ENCODE measurements around the gene ACYP2.

Gene ACYP2

DNA sequence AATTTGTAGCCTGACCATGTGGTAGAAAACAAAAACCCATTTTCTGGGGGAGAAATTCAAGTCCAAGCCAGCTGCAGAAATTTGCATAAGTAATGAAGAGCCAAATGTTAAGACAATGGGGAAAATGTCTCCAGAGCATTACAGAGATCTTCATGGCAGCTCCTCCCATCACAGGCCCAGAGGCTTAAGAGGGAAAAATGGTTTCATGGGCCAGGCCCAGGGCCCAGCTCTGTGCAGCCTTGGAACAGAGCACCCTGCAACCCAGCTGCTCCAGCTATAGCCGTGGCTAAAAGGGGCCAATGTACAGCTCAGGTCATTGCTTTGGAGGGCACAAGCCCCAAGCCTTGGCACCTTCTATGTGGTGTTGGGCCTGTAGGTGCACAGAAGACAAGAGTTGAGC, 209.7 kb downstream of the ACYP2 start:
- H3K9me3 ChIP-seq, result no peaks in the 10 kb centered on the region; the same call in 1 of the 2 replicates
- no peak overlapping the region for H3K4me3 ChIP-seq
- no peaks in the 10 kb centered on the region for H3K27me3 ChIP-seq (ENCODE audit: low read depth)
- in situ Hi-C loops (cut with MboI; ENCODE audit: low sequenced_read_pairs), result no loop called here
- no peaks in the 10 kb centered on the region for H3K36me3 ChIP-seq (replicated peaks)
- no peak for DNase-seq (ENCODE audit: low spot score in 2 of 2)
- H3K4me1 ChIP-seq, result peaks cover 5% of the 10 kb centered on the region

DNA sequence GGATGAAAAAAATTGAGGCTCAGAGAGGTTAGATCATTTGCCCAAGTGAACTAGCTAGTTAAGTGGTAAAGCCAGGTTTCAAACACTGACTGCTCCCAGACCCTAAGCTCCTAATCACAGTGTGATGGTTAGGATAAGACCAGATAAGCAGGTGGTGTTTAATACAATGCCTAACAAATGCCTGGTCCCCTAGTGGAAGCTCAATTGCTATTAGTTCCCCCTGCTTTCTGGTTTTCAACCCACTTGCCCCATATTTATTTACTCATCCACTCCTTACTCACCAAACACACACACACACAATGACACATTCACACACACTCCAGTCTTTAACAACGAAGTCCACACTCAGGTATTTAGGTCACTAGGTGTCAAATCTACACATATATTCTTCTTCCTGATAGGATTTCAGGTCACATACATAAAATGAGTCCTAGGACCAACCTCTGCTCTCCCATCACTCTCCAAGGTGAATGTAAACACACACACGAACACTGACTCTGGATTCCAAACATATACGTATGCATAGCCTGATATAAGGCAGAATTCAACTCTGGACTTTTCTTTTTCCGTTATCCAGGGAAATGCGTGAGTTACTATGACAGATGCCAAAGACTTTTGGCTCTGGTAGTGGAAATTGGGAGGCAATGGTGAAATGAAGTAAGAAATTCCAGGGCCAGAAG, 214.2 kb downstream of the ACYP2 start:
- H3K36me3 ChIP-seq (replicated peaks), result no peaks in the 10 kb centered on the region
- H3K4me3 ChIP-seq, result no peak overlapping the region; the same call in 1 of the 2 replicates
- DNase-seq (ENCODE audit: low spot score in 2 of 2), result no peak
- H3K9me3 ChIP-seq, result no peaks in the 10 kb centered on the region; the same call in 1 of the 2 replicates
- in situ Hi-C loops (cut with MboI; ENCODE audit: low sequenced_read_pairs), result no loop called here
- no peaks in the 10 kb centered on the region for H3K27me3 ChIP-seq (ENCODE audit: low read depth)
- peaks cover 7% of the 10 kb centered on the region for H3K4me1 ChIP-seq

DNA sequence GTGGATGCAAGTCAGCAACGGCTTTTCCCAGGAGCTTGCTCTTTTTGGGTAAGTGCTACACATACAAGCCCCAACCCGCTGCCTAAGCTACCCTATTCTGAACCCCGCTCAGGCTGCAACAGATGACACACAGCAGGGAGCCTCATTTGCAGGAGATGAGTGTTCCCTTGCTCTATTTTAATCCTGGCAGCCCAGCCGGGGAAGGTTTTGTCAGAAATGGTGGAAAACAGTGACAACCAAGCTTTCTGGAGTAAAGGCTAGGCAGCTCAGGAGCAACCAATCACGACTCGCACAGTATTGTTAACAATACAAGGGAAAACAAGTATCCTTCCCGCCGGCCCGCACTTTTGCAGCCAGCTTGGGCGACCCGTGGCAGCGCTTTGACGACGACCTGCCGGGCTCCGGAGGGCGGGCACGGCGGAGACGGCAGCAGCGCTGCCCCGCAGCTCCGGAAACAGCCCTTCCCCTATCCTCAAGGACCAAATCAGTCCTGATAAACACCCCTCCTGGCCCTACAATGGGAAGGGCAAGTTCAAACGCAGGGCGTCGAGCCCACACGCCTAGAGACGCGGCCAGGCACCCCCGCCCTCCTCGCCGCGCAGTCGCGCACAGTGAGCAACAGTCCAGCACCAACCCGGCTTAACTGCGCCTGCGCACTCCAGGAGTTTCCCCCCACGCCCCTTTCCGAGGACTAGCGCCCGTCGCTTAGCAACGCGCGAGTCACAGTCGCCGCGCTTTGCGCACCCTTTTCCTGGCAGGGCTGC, 214.9 kb downstream of the ACYP2 start:
- in situ Hi-C loops (cut with MboI; ENCODE audit: low sequenced_read_pairs), result no loop called here
- H3K4me3 ChIP-seq, result peak overlapping the region; percentile 37

DNA sequence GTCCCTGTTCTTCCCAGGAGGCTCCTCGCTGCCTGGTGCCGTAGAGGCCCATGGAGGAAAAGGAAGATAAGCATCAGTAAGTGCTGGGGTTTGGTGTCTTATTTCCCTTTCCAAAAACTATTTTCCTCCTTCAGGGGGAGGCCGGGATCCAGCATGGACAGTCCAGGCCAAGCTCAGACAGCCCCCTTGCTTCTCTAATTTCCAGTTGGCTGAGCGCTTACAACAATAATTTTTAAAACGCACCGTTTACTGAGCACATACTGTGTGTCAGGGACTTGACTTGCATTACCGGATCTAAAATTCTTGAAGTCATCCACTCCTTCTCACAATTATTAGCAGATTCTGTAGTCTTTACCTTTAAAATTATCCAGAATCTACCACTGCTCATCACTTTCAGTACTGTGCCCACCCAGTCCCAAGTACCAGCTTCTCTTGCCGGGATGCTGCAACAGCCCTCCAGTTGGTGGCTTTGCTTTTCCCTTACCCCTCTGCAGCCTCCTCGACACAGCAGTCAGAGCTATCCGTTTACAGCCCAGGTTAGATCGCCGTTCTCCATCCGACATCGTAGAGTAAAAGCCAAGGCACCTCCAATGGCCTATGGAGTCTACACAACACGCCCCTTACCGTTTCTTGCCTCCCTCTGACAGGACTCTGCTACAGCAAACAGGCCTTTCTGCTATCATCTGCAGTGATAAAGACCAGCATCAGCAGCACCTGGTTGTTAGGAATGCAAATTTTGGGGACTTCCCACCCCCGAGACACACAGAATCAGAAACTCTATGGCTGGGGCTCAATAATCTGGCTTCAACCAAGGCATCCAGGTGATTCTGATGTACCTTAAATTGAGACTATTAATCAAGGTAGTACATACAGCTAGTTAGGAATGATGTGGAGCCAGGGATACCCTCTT, 215.8 kb downstream of the ACYP2 start:
- in situ Hi-C loops (cut with MboI; ENCODE audit: low sequenced_read_pairs), result no loop called here
- DNase-seq (ENCODE audit: low spot score in 2 of 2), result no peak
- Histone ChIP-seq H3K4me3 (peak overlapping the region; percentile 37), H3K36me3 (replicated peaks) (no peaks in the 10 kb centered on the region), H3K27me3 (ENCODE audit: low read depth) (no peaks in the 10 kb centered on the region), H3K4me1 (peaks cover 7% of the 10 kb centered on the region), H3K9me3 (no peaks in the 10 kb centered on the region)

More for the DNA sequence above, 214.9 kb downstream of the ACYP2 start:
- H3K36me3 ChIP-seq (replicated peaks), result no peaks in the 10 kb centered on the region
- H3K9me3 ChIP-seq, result no peaks in the 10 kb centered on the region; the same call in 1 of the 2 replicates
- peaks cover 7% of the 10 kb centered on the region for H3K4me1 ChIP-seq
- no peaks in the 10 kb centered on the region for H3K27me3 ChIP-seq (ENCODE audit: low read depth)
- DNase-seq (ENCODE audit: low spot score in 2 of 2), result peak; percentile 93 to 98

DNA sequence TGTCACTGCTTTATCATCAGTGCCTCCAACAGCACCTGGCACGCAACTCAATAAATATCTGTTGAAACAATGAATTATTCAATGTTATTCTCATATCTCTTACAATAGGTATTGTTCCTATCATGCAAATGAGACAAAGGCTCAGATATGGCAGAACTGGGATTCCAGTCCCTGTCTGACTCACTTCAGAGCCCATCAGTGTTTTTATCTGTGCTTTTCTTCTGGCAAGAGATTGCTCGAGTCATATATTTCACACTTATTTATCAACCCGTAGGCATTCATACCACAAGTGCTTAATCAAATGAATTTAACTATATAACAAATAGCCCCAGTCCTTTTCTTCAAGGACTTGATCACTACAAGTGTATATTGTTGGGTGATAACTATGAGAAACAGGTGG, 217.0 kb downstream of the ACYP2 start:
- no peak overlapping the region for H3K4me3 ChIP-seq
- H3K27me3 ChIP-seq (ENCODE audit: low read depth), result no peaks in the 10 kb centered on the region
- no peaks in the 10 kb centered on the region for H3K36me3 ChIP-seq (replicated peaks)
- no peak for DNase-seq (ENCODE audit: low spot score in 2 of 2)
- H3K4me1 ChIP-seq, result peaks cover 7% of the 10 kb centered on the region
- in situ Hi-C loops (cut with MboI; ENCODE audit: low sequenced_read_pairs), result no loop called here
- no peaks in the 10 kb centered on the region for H3K9me3 ChIP-seq

DNA sequence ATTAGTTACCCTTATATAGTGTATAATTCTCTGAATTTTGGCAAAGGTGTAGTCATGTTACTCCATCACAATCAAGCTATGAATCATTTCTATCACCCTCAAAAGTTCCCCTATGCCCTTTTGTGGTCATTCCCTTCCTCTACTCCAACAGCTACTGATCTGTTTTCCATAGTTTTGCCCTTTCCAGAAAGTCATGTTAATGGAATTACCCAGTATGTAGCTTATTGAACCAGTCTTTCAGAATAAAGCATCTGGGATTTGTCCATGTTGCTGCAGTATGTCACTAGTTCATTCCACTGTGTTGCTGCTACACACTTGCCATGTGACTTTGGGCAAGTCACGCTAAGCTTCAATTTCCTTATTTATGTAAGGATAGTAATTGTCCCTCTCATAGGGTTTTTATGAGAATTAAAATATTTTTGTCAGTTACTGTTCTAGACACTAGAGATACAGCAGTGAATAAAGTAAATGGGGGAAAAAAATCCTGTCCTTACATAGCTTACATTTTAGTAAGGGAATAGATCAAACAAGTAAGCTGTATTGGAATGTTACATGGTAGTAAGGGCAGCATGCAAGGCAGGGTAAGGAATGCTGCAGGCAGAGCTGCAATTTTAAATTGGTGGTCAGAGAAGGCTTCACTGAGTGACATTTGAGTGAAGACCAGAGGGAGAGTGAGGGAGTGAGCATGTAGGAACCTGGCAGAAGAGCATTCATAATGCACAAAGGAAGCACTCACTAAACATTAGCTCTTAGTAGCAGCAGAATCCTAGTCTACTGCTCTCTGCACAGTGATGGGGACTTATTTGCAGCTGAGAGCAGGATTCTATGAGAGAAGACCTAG, 220.9 kb downstream of the ACYP2 start:
- H3K4me3 ChIP-seq, result no peak overlapping the region
- H3K9me3 ChIP-seq, result no peaks in the 10 kb centered on the region
- H3K27me3 ChIP-seq (ENCODE audit: low read depth), result no peaks in the 10 kb centered on the region
- DNase-seq (ENCODE audit: low spot score in 2 of 2), result no peak
- H3K4me1 ChIP-seq, result no peaks in the 10 kb centered on the region
- in situ Hi-C loops (cut with MboI; ENCODE audit: low sequenced_read_pairs), result no loop called here
- no peaks in the 10 kb centered on the region for H3K36me3 ChIP-seq (replicated peaks)

DNA sequence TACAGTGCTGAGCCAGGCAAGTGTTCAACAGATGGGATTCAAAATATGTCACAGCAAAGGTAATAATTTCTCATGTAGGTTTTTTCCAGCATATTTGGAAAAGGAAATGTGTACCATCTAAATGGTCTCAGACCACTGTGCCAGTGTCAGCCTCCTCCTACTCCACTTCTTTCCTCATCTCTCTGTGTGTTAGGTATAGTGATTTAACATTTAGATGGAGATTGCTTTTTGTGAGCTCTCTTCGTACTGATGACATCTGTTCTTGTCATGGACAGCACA, 221.5 kb downstream of the ACYP2 start:
- no peak overlapping the region for H3K4me3 ChIP-seq
- H3K36me3 ChIP-seq (replicated peaks), result no peaks in the 10 kb centered on the region
- H3K4me1 ChIP-seq, result no peaks in the 10 kb centered on the region
- no peaks in the 10 kb centered on the region for H3K27me3 ChIP-seq (ENCODE audit: low read depth)
- in situ Hi-C loops (cut with MboI; ENCODE audit: low sequenced_read_pairs), result no loop called here
- no peak for DNase-seq (ENCODE audit: low spot score in 2 of 2)
- no peaks in the 10 kb centered on the region for H3K9me3 ChIP-seq

DNA sequence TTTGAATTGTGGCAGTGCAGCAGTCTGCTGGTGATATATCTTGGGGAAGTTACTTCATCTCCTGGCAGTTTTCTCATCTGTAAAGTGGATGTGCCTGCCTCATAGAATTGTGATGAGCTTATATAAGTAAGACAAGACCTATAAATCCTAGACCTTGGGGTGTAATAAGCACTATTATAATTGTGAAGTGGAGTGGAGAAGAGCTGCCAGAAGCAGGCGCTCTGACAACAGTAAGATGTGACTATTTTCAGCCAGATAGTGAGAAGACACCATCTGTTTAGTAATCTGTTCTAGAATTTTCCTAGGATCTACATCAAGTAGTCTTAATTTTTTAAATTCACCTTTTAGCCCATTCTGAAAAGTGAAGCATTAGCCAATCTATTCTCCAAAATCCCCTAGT, 226.2 kb downstream of the ACYP2 start:
- H3K9me3 ChIP-seq, result no peaks in the 10 kb centered on the region
- no peak for DNase-seq (ENCODE audit: low spot score in 2 of 2)
- H3K4me1 ChIP-seq, result no peaks in the 10 kb centered on the region
- in situ Hi-C loops (cut with MboI; ENCODE audit: low sequenced_read_pairs), result no loop called here
- no peaks in the 10 kb centered on the region for H3K36me3 ChIP-seq (replicated peaks)
- H3K4me3 ChIP-seq, result no peak overlapping the region
- peaks cover 9% of the 10 kb centered on the region for H3K27me3 ChIP-seq (ENCODE audit: low read depth)

DNA sequence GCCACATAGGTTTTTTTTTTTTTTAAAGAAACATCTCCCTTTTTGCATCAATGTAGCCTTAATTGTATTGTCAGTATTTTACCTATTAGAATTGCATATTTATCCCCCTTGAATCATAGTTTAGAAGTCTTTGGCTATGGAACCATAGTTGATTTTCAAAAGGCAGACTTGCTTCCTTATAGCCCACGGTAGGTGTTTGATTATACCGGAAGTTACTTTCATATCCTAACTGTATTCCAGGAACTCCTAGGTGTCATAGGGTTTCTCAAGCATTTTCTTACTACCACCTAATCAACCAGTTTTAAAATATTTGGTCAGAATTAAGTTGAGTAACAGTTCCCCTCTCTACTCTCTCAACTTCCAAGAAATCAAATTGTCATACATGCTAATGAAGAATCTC, 227.2 kb downstream of the ACYP2 start:
- no peaks in the 10 kb centered on the region for H3K4me1 ChIP-seq
- peaks cover 11% of the 10 kb centered on the region for H3K27me3 ChIP-seq (ENCODE audit: low read depth)
- no peak overlapping the region for H3K4me3 ChIP-seq
- H3K9me3 ChIP-seq, result no peaks in the 10 kb centered on the region
- in situ Hi-C loops (cut with MboI; ENCODE audit: low sequenced_read_pairs), result no loop called here
- DNase-seq (ENCODE audit: low spot score in 2 of 2), result no peak
- no peaks in the 10 kb centered on the region for H3K36me3 ChIP-seq (replicated peaks)

DNA sequence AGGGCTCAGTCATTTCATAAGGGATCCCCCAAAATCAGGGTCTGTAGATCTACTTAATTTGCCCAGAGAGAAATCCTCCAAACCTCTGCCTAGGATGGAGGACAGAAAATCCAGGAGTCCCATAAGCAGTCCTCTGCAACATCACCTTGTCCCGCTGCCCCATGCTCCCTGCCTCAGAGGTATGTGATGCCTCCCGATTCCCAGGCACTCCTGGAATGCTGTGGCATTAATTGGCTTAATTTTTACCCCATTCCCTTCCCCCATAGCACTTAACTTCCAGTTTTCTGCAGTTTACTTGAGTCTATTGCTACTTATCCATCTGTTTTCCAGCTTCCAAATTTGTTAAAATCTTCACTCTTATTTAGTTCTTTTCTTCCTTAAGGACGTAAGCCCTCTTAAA, 232.2 kb downstream of the ACYP2 start:
- Histone ChIP-seq H3K36me3 (replicated peaks) (no peaks in the 10 kb centered on the region), H3K27me3 (ENCODE audit: low read depth) (peaks cover 11% of the 10 kb centered on the region), H3K4me3 (no peak overlapping the region), H3K4me1 (no peaks in the 10 kb centered on the region), H3K9me3 (no peaks in the 10 kb centered on the region)
- in situ Hi-C loops (cut with MboI; ENCODE audit: low sequenced_read_pairs), result no loop called here
- no peak for DNase-seq (ENCODE audit: low spot score in 2 of 2)

DNA sequence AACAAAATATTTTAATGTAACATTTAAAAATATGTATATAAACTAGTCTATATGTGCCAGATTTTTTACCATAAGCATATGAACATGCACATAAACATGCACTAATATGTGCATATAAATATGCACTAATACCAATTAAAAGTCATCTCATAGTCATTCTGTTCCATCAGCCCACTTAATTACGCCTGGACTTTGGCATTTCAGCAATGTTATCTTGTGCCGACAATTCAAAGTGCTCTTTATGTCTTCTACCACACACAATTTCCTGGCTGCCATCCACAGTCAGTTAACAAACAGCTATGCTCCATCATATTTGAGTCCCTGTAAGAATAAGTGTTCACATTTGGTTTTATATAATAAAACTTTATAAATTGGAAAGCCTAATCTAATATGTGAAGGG, 233.2 kb downstream of the ACYP2 start:
- Histone ChIP-seq H3K4me3 (no peak overlapping the region), H3K4me1 (peaks cover 4% of the 10 kb centered on the region; the same call in 1 of the 2 replicates), H3K36me3 (replicated peaks) (no peaks in the 10 kb centered on the region), H3K9me3 (no peaks in the 10 kb centered on the region), H3K27me3 (ENCODE audit: low read depth) (peaks cover 7% of the 10 kb centered on the region)
- in situ Hi-C loops (cut with MboI; ENCODE audit: low sequenced_read_pairs), result no loop called here
- no peak for DNase-seq (ENCODE audit: low spot score in 2 of 2)

DNA sequence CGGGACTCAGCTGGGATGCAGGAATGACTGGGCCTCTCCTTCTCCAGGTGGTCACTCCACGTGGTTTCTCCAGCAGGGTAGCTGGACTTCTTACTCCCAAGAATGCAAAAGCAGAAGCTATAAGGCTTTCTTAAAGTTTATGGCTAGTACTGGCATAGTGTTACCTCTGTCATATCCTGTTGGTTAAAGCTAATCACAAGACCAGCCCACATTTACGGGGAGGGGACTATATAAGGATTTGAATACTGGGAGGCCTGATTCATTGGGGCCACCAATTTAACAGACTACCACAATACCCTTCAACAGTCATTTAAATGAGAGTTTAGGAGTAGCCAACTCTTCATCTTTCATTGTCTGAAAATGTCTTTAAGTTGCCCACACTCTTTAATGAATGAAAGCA, 235.0 kb downstream of the ACYP2 start:
- Histone ChIP-seq H3K4me1 (peaks cover 4% of the 10 kb centered on the region; the same call in 1 of the 2 replicates), H3K9me3 (no peaks in the 10 kb centered on the region), H3K27me3 (ENCODE audit: low read depth) (peaks cover 2% of the 10 kb centered on the region; the same call in 1 of the 2 replicates), H3K4me3 (no peak overlapping the region), H3K36me3 (replicated peaks) (no peaks in the 10 kb centered on the region)
- in situ Hi-C loops (cut with MboI; ENCODE audit: low sequenced_read_pairs), result no loop called here
- no peak for DNase-seq (ENCODE audit: low spot score in 2 of 2)

DNA sequence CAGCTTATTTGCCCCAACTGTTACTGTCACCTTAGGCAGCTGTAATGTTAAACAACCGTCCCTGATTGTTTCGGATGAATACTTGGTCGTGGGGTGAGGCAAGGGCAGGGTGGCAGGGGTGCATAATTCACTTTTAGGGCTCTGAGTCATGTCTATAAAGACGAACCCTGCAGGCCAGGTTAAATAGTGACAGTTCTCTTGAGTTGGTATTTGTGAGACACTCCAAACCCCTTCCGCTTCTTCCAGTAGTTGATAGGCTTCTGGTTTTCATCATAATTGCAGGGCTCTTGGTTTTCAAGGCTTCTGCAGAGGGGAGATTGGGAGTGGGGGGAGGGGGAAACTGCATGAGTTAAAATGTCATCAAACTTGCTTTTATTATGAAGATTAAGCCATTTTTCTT, 237.8 kb downstream of the ACYP2 start:
- Histone ChIP-seq H3K4me1 (peaks cover 4% of the 10 kb centered on the region; the same call in 1 of the 2 replicates), H3K9me3 (no peaks in the 10 kb centered on the region), H3K36me3 (replicated peaks) (no peaks in the 10 kb centered on the region), H3K27me3 (ENCODE audit: low read depth) (no peaks in the 10 kb centered on the region), H3K4me3 (no peak overlapping the region)
- DNase-seq (ENCODE audit: low spot score in 2 of 2), result peak; percentile 11 to 17
- in situ Hi-C loops (cut with MboI; ENCODE audit: low sequenced_read_pairs), result no loop called here
